ENCODE measurements around the gene PSMA5.

- TF ChIP-seq CTCF (conservative IDR thresholded peaks at IDR 0.05 in 1 of 2, IDR thresholded peaks at IDR 0.05 in 1 of 2; ENCODE audit: extremely low read depth in 1 of 2, insufficient read depth in 1 of 2, low read depth in 1 of 2, low read length in 2 of 2) (no peak), EZH2 (IDR thresholded peaks at IDR 0.05; ENCODE audit: borderline replicate concordance, low read length) (no peak)
Measured at GRCh38 chr1:109447524-109447923, 21.3 kb upstream of the PSMA5 start.
